ENCODE measurements around the gene ARHGAP22.
"Not testable (repeated sequence)": the region's sequence is repeated elsewhere in the genome, so short reads cannot be mapped to it uniquely, and the experiment has no call there.

The ARHGAP22 gene

GRCh38 chr10:48445932-48446331 lies 158.9 kb downstream of the ARHGAP22 start:
- no peak for DNase-seq

- DNase-seq, result peak; percentile 68 to 82
Observed at GRCh38 chr10:48444861-48445841, 159.7 kb downstream of the ARHGAP22 start.

- DNase-seq, result peak; percentile 25 to 51
Observed at GRCh38 chr10:48444266-48444665, 160.6 kb downstream of the ARHGAP22 start.

- no peak for DNase-seq
Observed at GRCh38 chr10:48442809-48443177, 162.1 kb downstream of the ARHGAP22 start.

GRCh38 chr10:48442090-48442808 lies 162.6 kb downstream of the ARHGAP22 start:
- DNase-seq, result no peak

- DNase-seq, result no peak
Observed at GRCh38 chr10:48440771-48441170, 164.1 kb downstream of the ARHGAP22 start.

- DNase-seq, result no peak
Observed at GRCh38 chr10:48439581-48440041, 165.3 kb downstream of the ARHGAP22 start.

- DNase-seq, result no peak
Observed at GRCh38 chr10:48439031-48439430, 165.8 kb downstream of the ARHGAP22 start.

GRCh38 chr10:48437546-48437945 lies 167.3 kb downstream of the ARHGAP22 start:
- DNase-seq, result no peak

- no peak for DNase-seq
Observed at GRCh38 chr10:48431871-48432270, 173.0 kb downstream of the ARHGAP22 start.

GRCh38 chr10:48430402-48430993 lies 174.4 kb downstream of the ARHGAP22 start:
- DNase-seq, result peak in 1 of 2 experiments; percentile 1

- DNase-seq, result peak; percentile 12 to 52
Observed at GRCh38 chr10:48429309-48429708, 175.6 kb downstream of the ARHGAP22 start.

GRCh38 chr10:48428896-48429295 lies 176.0 kb downstream of the ARHGAP22 start:
- DNase-seq, result no peak

- no peak for DNase-seq
Observed at GRCh38 chr10:48423884-48424283, 181.0 kb downstream of the ARHGAP22 start.

GRCh38 chr10:48421862-48422261 lies 183.0 kb downstream of the ARHGAP22 start:
- DNase-seq, result not testable (repeated sequence)

GRCh38 chr10:48419714-48420113 lies 185.2 kb downstream of the ARHGAP22 start:
- no peak for DNase-seq

- no peak for DNase-seq
Observed at GRCh38 chr10:48418189-48418788, 186.6 kb downstream of the ARHGAP22 start.

- DNase-seq, result no peak
Observed at GRCh38 chr10:48417374-48417773, 187.5 kb downstream of the ARHGAP22 start.

- no peak for DNase-seq
Observed at GRCh38 chr10:48416584-48417232, 188.2 kb downstream of the ARHGAP22 start.

GRCh38 chr10:48414778-48415177 lies 190.1 kb downstream of the ARHGAP22 start:
- no peak for DNase-seq

- DNase-seq, result no peak
Observed at GRCh38 chr10:48414160-48414559, 190.7 kb downstream of the ARHGAP22 start.

- DNase-seq, result no peak
Observed at GRCh38 chr10:48412933-48413332, 191.9 kb downstream of the ARHGAP22 start.
